Measurements from ENCODE around the gene NRG2.

NRG2 gene

DNA sequence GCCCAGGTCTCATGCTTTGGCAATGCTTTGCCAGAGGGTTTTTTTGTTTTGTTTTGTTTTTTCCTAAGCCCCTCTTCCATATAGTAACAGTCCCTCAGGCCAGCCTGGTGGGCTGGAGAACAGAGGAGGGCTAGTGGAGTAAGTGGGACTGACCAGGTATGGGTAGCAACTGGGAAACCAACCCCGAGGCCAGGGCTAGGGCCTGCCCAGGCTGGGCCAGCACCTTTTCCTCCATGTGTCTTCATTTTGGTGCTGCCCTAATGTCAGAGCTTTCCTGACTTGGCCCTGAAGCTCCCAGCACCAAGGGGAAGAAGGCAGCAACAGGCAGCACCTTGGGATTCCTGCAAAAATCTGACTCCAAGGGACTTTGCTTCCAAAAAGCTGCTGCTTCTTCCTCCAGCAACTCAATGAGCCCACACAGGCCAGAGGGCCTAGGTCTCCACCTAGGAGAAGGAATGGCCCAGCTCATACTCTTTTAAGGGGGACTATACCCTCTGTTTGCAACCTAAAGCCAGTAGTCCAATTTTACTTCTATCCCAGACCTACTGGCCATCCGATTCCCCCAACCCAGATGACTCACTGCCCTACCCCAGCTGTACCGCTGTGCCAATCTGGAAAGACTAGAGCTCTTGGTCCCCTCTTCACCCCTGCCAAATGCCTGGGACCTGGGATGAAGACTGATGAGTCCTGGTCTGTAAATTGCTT is 142.4 kb downstream of the NRG2 start:
- Histone ChIP-seq H3K27ac (ENCODE audit: low read length) (no peak overlapping the region), H3K9ac (ENCODE audit: low read length) (no peak overlapping the region), H3K36me3 (ENCODE audit: control insufficient read depth, low read depth, low read length) (no peaks in the 10 kb centered on the region), H3K27me3 (ENCODE audit: control insufficient read depth, insufficient read depth, low read length) (peaks cover 64% of the 10 kb centered on the region), H3K9me3 (ENCODE audit: control insufficient read depth, low read depth, low read length) (no peaks in the 10 kb centered on the region), H3K4me3 (ENCODE audit: low read length) (no peak overlapping the region), H3K4me1 (ENCODE audit: control insufficient read depth, low read depth, low read length) (peaks cover 11% of the 10 kb centered on the region)

DNA sequence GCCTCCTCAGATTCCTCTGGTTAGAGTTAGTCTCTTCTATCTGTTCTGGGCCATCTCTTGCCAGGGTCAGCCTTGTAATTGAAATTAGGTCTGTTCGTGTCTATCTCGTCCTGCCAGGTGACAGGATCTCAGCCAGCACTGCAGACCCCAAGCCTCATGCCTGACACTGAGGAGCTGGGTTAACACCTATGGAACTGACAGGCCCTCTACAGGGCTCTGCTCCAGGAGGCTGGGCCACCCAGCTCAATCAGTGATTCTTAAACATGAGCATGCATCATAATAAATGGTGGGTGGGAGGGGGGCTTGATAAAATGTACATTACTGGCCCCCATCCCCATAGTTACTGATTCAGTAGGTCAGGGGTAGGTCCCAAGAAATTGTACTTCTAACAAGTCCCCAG is 144.1 kb downstream of the NRG2 start:
- Histone ChIP-seq H3K4me1 (ENCODE audit: control insufficient read depth, low read depth, low read length) (peaks cover 6% of the 10 kb centered on the region), H3K4me3 (ENCODE audit: low read length) (no peak overlapping the region), H3K36me3 (ENCODE audit: control insufficient read depth, low read depth, low read length) (no peaks in the 10 kb centered on the region), H3K27ac (ENCODE audit: low read length) (no peak overlapping the region), H3K9me3 (ENCODE audit: control insufficient read depth, low read depth, low read length) (no peaks in the 10 kb centered on the region), H3K27me3 (ENCODE audit: control insufficient read depth, insufficient read depth, low read length) (peaks cover 47% of the 10 kb centered on the region), H3K9ac (ENCODE audit: low read length) (no peak overlapping the region)

DNA sequence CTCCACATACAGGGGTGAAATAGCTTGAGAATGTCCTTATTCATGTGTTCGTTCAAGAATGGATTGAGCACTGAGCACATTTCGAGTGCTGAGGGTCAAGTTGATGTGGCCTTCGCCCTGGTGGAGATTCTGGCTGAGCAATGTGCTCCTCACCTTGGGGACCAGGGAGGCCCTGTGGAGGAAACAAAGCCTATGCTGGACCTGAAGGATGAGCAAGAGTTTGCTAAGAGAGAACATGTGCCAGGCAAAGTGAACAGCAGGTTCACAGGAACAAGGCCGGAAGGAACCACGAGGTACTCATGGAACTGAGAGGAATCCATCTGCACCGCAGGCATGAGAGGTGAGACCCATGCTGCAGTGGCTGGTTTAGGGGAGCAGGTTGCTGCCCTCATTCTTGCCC is 145.1 kb downstream of the NRG2 start:
- Histone ChIP-seq H3K4me1 (ENCODE audit: control insufficient read depth, low read depth, low read length) (peaks cover 1% of the 10 kb centered on the region), H3K4me3 (ENCODE audit: low read length) (no peak overlapping the region), H3K9ac (ENCODE audit: low read length) (no peak overlapping the region), H3K36me3 (ENCODE audit: control insufficient read depth, low read depth, low read length) (no peaks in the 10 kb centered on the region), H3K27me3 (ENCODE audit: control insufficient read depth, insufficient read depth, low read length) (peaks cover 37% of the 10 kb centered on the region), H3K27ac (ENCODE audit: low read length) (no peak overlapping the region), H3K9me3 (ENCODE audit: control insufficient read depth, low read depth, low read length) (no peaks in the 10 kb centered on the region)

DNA sequence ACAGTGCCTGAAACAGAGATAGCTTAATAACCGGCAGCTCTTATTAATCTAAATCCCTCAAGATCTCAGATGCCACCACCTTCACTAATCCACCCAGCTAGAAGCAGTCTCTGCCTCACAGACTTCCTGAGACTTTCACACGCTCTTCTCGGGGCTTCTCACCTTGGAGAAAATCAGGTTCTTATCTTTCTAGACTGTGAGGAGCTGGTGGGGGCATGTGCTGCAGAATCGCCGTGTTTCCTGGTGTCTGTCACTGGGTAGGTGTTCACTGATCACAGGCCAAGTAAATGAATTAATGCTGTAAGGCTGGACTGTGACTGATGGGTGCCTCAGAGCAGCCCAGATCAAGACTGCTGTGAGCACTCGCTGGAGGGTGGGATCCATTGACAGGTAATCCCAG is 145.8 kb downstream of the NRG2 start:
- H3K9me3 ChIP-seq (ENCODE audit: control insufficient read depth, low read depth, low read length), result no peaks in the 10 kb centered on the region
- peaks cover 30% of the 10 kb centered on the region for H3K27me3 ChIP-seq (ENCODE audit: control insufficient read depth, insufficient read depth, low read length)
- no peaks in the 10 kb centered on the region for H3K36me3 ChIP-seq (ENCODE audit: control insufficient read depth, low read depth, low read length)
- H3K9ac ChIP-seq (ENCODE audit: low read length), result no peak overlapping the region
- H3K27ac ChIP-seq (ENCODE audit: low read length), result no peak overlapping the region
- no peak overlapping the region for H3K4me3 ChIP-seq (ENCODE audit: low read length)
- no peaks in the 10 kb centered on the region for H3K4me1 ChIP-seq (ENCODE audit: control insufficient read depth, low read depth, low read length)

DNA sequence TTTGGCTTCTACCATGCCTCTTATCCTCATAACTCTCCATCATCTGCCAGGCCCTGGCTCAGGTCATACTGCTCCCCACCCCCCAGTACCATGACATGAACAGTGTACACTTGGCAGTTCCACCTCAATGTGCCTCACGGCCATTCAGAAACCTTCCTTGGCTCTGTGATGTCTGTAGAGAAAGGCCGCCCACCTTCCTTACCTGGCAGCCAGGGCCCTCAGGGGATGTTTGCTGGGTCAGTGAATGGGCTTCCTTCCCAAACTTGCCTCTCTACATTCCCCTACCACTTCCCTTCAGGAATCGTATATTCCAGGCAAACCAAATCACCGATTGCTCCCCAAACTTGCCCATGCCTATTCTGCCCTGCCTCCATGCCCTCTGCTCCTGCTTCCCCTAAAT is 146.4 kb downstream of the NRG2 start:
- Histone ChIP-seq H3K4me1 (ENCODE audit: control insufficient read depth, low read depth, low read length) (no peaks in the 10 kb centered on the region), H3K27me3 (ENCODE audit: control insufficient read depth, insufficient read depth, low read length) (peaks cover 24% of the 10 kb centered on the region)

DNA sequence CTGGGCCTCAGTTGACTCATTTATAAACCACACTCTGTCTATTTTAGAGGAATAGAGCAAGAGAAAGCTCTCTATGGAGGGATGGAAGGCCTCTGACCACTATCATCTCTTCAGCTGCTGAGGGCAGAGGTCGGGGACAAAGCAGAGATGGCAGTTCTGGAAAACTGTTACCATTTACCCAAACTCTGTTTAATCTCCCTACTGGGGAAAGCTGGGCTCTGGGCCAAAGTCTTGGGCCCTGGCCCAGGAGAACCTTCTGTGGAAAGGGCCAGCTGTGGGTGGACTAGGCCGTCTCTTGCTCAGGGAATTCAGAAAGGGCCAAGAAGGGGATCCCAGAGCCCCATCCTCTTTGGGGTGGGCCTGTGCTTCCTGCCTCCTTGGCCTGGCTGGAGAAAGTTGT is 147.5 kb downstream of the NRG2 start:
- peaks cover 13% of the 10 kb centered on the region for H3K27me3 ChIP-seq (ENCODE audit: control insufficient read depth, insufficient read depth, low read length)
- H3K27ac ChIP-seq (ENCODE audit: low read length), result no peak overlapping the region
- H3K36me3 ChIP-seq (ENCODE audit: control insufficient read depth, low read depth, low read length), result no peaks in the 10 kb centered on the region
- no peak overlapping the region for H3K4me3 ChIP-seq (ENCODE audit: low read length)
- no peaks in the 10 kb centered on the region for H3K9me3 ChIP-seq (ENCODE audit: control insufficient read depth, low read depth, low read length)
- no peak overlapping the region for H3K9ac ChIP-seq (ENCODE audit: low read length)
- H3K4me1 ChIP-seq (ENCODE audit: control insufficient read depth, low read depth, low read length), result no peaks in the 10 kb centered on the region

More for the DNA sequence above, 146.4 kb downstream of the NRG2 start:
- no peak overlapping the region for H3K27ac ChIP-seq (ENCODE audit: low read length)
- H3K36me3 ChIP-seq (ENCODE audit: control insufficient read depth, low read depth, low read length), result no peaks in the 10 kb centered on the region
- no peak overlapping the region for H3K9ac ChIP-seq (ENCODE audit: low read length)
- no peaks in the 10 kb centered on the region for H3K9me3 ChIP-seq (ENCODE audit: control insufficient read depth, low read depth, low read length)
- no peak overlapping the region for H3K4me3 ChIP-seq (ENCODE audit: low read length)

DNA sequence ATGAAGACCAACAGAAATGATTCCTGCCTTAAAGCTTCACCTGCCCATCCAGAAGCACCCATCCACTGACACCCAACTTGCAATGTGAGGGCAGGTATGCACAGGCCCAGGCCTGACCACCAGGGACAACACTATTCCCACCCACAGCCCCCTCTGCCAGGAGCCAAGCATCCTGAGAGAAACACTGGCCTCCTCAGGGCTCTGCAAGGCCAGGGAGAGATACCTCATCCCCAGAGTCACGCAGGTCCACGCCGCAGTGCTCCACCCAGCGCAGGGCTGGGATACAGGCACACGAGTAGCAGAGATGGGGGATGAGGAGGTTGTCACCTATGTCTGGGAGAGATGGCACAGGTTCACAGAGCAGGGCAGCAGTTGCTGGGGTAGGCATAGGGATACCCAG is 148.1 kb downstream of the NRG2 start:
- Histone ChIP-seq H3K27me3 (ENCODE audit: control insufficient read depth, insufficient read depth, low read length) (peaks cover 7% of the 10 kb centered on the region), H3K4me1 (ENCODE audit: control insufficient read depth, low read depth, low read length) (no peaks in the 10 kb centered on the region), H3K27ac (ENCODE audit: low read length) (no peak overlapping the region), H3K9ac (ENCODE audit: low read length) (no peak overlapping the region), H3K9me3 (ENCODE audit: control insufficient read depth, low read depth, low read length) (no peaks in the 10 kb centered on the region), H3K4me3 (ENCODE audit: low read length) (no peak overlapping the region), H3K36me3 (ENCODE audit: control insufficient read depth, low read depth, low read length) (no peaks in the 10 kb centered on the region)

DNA sequence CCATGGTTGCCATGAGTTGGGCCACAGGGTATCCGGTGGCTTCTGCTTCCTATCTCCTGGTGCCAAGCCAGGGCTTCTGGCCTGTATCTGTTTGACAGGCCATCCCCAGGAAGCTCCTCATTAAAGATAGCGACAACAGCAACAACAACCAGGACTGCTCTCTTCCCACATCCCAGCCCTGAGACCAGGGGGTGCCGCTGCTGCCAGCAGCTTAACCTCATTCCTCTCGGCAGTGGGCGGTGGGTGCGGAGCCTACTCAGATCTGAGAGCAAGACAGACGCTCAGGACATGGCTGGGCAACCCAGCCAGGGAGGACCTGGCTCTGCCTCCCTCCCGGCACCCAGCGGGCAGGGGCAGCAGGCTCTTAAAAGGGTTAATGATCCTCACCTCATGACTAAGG is 149.2 kb downstream of the NRG2 start:
- Histone ChIP-seq H3K27ac (ENCODE audit: low read length) (no peak overlapping the region), H3K4me3 (ENCODE audit: low read length) (no peak overlapping the region), H3K9me3 (ENCODE audit: control insufficient read depth, low read depth, low read length) (no peaks in the 10 kb centered on the region), H3K27me3 (ENCODE audit: control insufficient read depth, insufficient read depth, low read length) (no peaks in the 10 kb centered on the region), H3K36me3 (ENCODE audit: control insufficient read depth, low read depth, low read length) (no peaks in the 10 kb centered on the region), H3K4me1 (ENCODE audit: control insufficient read depth, low read depth, low read length) (no peaks in the 10 kb centered on the region), H3K9ac (ENCODE audit: low read length) (no peak overlapping the region)

DNA sequence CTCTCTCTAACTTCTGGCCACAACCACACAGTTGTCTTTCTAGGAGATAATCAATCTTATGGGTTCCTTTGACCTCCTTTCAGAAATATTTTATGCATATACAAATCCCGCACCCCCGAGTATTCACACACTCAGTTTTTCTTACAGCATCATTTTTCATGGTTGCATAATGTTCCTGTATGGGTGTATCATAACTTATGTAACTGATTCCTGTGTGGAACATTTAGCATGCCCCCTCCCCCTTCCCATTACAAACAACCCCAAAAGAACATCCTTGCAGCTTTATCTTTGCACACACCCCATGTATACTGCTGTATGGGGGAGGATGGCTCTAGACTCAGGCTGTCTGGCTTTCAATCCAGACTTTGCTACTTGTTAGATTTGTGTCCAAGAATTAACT is 153.7 kb downstream of the NRG2 start:
- no peak overlapping the region for H3K27ac ChIP-seq (ENCODE audit: low read length)
- no peak overlapping the region for H3K9ac ChIP-seq (ENCODE audit: low read length)
- H3K27me3 ChIP-seq (ENCODE audit: control insufficient read depth, insufficient read depth, low read length), result no peaks in the 10 kb centered on the region
- H3K9me3 ChIP-seq (ENCODE audit: control insufficient read depth, low read depth, low read length), result no peaks in the 10 kb centered on the region
- no peaks in the 10 kb centered on the region for H3K4me1 ChIP-seq (ENCODE audit: control insufficient read depth, low read depth, low read length)
- H3K4me3 ChIP-seq (ENCODE audit: low read length), result no peak overlapping the region
- H3K36me3 ChIP-seq (ENCODE audit: control insufficient read depth, low read depth, low read length), result no peaks in the 10 kb centered on the region

DNA sequence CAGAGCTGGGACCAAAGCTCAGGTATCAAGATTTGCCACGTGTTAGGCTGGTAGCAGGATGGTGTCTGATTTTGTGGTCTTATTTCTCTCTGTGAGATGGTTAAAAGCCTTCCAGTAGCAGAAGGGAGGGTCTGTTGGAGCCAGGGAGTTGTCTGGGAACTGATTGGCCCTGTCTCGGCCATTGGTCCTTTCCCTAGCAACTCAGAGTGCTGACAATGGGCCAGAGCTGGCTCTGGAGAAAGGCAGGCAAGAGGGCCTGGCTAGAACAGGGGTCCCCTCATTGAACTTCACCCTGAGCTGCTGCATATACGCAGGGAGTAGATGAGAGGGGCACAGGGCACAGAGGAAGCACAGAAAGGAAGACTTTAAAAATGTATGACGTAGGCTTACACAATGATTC is 154.7 kb downstream of the NRG2 start:
- no peaks in the 10 kb centered on the region for H3K27me3 ChIP-seq (ENCODE audit: control insufficient read depth, insufficient read depth, low read length)

DNA sequence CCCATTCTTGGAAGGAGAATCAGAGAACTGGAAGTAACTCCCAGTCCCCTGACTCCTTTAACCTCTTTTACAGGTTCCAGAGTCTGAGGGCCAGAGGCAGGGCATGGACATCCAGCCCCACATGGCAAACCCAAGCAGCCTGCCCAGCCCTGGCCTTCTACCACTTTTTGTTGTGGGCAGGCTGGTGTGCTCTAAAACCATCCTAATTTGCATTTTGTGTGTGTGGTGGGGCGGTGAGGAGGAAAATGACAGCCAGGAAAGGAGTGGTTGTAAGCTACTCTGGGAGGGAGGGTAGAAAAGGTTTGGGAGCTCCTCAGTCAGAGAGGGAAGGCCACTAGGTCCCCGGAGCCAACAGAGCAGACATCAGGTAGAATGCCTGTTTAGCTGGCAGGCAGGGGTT is 156.9 kb downstream of the NRG2 start:
- Histone ChIP-seq H3K27me3 (ENCODE audit: control insufficient read depth, insufficient read depth, low read length) (no peaks in the 10 kb centered on the region), H3K4me3 (ENCODE audit: low read length) (no peak overlapping the region), H3K9me3 (ENCODE audit: control insufficient read depth, low read depth, low read length) (no peaks in the 10 kb centered on the region), H3K9ac (ENCODE audit: low read length) (no peak overlapping the region), H3K4me1 (ENCODE audit: control insufficient read depth, low read depth, low read length) (peaks cover 3% of the 10 kb centered on the region), H3K27ac (ENCODE audit: low read length) (no peak overlapping the region), H3K36me3 (ENCODE audit: control insufficient read depth, low read depth, low read length) (no peaks in the 10 kb centered on the region)

More for the DNA sequence above, 154.7 kb downstream of the NRG2 start:
- Histone ChIP-seq H3K9ac (ENCODE audit: low read length) (no peak overlapping the region), H3K36me3 (ENCODE audit: control insufficient read depth, low read depth, low read length) (no peaks in the 10 kb centered on the region), H3K27ac (ENCODE audit: low read length) (no peak overlapping the region), H3K9me3 (ENCODE audit: control insufficient read depth, low read depth, low read length) (no peaks in the 10 kb centered on the region), H3K4me1 (ENCODE audit: control insufficient read depth, low read depth, low read length) (no peaks in the 10 kb centered on the region), H3K4me3 (ENCODE audit: low read length) (no peak overlapping the region)

DNA sequence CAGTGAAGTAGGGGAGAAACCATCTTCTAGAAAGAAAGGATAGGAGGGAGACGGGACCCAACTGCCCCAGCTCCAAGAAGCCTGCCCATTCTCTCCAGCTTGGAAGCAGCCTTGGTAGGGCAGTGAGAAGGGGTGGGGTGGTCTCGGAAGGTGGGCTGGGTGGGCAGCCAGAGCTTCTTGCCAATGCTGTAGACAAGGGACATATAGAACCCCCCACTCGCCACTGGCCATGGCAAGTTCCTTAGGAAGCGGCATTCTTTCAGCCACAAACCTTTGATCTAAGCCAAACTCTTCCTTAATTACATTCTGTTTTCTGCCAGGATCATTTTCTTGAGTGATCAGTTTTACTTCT is 157.3 kb downstream of the NRG2 start:
- no peaks in the 10 kb centered on the region for H3K27me3 ChIP-seq (ENCODE audit: control insufficient read depth, insufficient read depth, low read length)
- H3K4me1 ChIP-seq (ENCODE audit: control insufficient read depth, low read depth, low read length), result peaks cover 3% of the 10 kb centered on the region
- H3K4me3 ChIP-seq (ENCODE audit: low read length), result no peak overlapping the region

More for the DNA sequence above, 157.3 kb downstream of the NRG2 start:
- no peak overlapping the region for H3K27ac ChIP-seq (ENCODE audit: low read length)
- no peaks in the 10 kb centered on the region for H3K9me3 ChIP-seq (ENCODE audit: control insufficient read depth, low read depth, low read length)
- no peak overlapping the region for H3K9ac ChIP-seq (ENCODE audit: low read length)
- H3K36me3 ChIP-seq (ENCODE audit: control insufficient read depth, low read depth, low read length), result no peaks in the 10 kb centered on the region
